GM12873 (cell line): ENCODE data around the gene KIR3DL2.

Experiments
- TF ChIP-seq, protein P1 (sequence below): IDR thresholded peaks from 2 replicates; pipeline ENCODE4 v1.5.1; 2012; ENCODE audit warnings: low read depth, mild to moderate bottlenecking, moderate library complexity, low read length, control low read depth; ENCODE audit not compliant: insufficient read depth; ENCODE audit errors: missing control alignments

KIR3DL2 gene

DNA sequence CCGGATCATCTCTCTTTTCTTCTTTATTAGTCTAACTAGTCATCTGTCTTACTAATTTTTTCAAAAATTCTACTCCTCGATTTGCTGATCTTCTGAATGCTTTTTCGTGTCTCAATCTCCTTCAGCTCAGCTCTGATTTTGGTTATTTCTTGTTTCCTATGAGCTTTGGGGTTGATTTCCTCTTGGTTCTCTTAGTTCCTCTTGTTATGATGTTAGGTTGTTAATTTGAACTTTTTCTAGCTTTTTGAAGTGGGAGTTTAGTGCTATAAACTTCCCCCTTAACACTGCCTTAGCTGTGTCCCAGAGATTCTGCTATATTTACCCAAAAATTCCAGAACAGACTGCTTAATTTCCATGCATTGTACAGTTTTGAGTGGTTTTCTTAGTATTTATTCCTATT, 27.2 kb downstream of the KIR3DL2 start:
- TF ChIP-seq, protein P1, sequence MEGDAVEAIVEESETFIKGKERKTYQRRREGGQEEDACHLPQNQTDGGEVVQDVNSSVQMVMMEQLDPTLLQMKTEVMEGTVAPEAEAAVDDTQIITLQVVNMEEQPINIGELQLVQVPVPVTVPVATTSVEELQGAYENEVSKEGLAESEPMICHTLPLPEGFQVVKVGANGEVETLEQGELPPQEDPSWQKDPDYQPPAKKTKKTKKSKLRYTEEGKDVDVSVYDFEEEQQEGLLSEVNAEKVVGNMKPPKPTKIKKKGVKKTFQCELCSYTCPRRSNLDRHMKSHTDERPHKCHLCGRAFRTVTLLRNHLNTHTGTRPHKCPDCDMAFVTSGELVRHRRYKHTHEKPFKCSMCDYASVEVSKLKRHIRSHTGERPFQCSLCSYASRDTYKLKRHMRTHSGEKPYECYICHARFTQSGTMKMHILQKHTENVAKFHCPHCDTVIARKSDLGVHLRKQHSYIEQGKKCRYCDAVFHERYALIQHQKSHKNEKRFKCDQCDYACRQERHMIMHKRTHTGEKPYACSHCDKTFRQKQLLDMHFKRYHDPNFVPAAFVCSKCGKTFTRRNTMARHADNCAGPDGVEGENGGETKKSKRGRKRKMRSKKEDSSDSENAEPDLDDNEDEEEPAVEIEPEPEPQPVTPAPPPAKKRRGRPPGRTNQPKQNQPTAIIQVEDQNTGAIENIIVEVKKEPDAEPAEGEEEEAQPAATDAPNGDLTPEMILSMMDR: no peak

DNA sequence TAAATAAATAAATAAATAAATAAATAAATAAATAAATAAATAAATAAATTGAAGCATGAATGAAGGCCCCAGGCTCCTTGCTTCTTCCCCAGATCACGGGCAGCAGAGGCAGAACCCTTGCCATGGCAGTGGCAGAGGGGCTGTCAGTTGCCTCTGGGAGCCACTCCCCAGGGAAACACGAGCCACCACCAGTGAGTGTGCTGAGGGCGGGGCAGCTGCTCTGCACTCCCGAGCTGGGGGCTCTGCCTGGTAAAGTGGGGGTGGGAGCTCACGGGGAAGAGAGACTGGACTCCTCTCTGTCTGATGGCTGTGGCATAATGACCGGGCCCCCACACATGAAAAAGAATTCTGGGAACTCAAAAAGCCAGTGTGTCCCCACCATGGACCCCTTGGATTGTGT, 31.6 kb downstream of the KIR3DL2 start:
- TF ChIP-seq, protein P1: no peak

DNA sequence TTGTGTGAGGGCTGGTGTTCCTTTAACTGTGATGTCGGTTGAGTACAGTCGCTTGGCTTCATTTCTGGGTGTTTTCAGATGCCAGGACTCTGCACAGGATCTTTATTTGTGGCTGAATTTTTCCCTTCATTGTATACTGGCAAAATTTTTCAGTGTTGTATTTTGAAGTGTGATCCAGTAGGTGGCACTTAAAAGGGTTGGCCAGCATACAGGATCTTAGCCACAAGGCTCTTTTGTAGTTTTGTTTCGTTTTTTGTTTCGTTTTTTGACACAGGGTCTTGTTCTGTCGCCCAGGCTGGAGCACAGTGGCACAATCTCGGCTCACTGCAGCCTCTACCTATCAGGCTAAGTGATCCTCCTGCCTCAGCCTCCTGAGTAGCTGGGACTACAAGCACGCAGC, 32.5 kb downstream of the KIR3DL2 start:
- TF ChIP-seq, protein P1: peak; percentile 51

DNA sequence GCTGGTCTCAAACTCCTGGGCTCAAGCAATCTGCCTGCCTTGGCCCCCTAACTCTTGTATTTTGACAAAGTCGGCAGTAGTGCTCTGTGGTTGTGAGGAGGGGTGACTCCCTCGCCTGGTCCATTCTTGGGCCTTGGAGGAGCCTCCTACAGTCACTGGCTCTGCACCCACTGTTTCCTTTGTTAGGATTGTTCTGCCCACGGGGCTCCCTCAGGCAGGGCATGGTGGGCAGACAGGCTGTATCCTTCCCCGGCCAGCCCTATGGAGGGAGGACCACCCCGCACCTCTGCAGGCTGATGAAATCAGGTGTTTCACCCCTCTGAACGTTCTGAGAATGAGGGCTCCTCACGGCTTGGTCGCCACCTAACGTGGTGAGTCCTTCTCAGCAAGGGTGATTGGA, 33.0 kb downstream of the KIR3DL2 start:
- TF ChIP-seq, protein P1: no peak

DNA sequence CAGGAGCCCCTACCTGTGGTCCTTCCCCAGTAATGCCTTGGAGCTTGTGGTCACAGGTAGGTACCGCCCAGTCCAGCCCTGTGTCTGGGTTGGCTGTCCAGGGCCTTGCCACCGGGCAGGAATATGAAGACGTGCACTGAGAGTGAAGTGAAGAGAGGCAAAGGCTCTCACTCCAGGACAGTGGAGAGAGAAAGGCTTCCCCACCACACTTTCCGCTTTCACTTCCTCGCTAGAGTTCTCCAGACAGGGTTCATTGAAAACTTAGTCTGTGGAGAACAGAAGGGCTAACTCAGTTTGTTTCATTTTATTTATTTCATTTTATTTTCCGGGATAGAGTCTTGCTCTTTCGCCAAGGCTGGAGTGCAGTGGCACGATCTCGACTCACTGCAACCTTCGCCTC, 38.0 kb downstream of the KIR3DL2 start:
- TF ChIP-seq, protein P1: no peak

DNA sequence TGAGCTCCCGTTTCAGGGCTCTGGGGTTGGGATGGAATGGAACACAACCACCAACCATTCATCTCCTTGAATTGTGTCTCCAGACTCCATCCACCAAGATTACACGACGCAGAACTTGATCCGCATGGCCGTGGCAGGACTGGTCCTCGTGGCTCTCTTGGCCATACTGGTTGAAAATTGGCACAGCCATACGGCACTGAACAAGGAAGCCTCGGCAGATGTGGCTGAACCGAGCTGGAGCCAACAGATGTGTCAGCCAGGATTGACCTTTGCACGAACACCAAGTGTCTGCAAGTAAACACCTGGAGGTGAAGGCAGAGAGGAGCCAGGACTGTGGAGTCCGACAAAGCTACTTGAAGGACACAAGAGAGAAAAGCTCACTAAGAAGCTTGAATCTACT, 39.3 kb downstream of the KIR3DL2 start:
- TF ChIP-seq, protein P1: no peak

DNA sequence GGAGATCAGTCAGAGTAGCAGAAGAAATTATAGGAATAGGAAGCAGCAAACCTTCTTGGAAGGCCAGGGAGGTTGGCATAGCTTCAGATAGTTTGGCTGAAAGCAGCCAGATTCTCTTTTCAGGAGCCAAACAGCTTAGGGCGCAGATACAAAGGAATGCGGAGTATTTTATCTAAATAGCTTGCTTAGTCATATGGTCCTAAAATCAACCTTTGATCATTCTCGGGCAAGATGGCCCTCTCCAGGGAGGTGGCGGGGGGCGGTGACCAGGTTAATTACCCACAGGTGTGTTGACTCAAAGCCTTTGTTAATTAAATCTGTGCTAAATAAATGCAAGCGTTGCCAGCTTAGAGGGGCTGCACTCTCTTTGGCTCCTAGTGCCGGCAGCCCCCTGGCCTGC, 43.2 kb downstream of the KIR3DL2 start:
- TF ChIP-seq, protein P1: no peak
